NB4 (cell line): ENCODE data around the gene C6orf89.

ENCODE experiments used
- DNase-seq: peaks from one replicate; pipeline ENCODE4 v3.0.0; 2010; ENCODE audit warnings: low read depth
- H3K4me3 ChIP-seq: one replicate; pipeline ENCODE4 v1.5.1; 2011; ENCODE audit warnings: mild to moderate bottlenecking, low read depth, low read length, moderate library complexity
- CTCF ChIP-seq: IDR thresholded peaks from one replicate; pipeline ENCODE4 v1.5.1; 2012; ENCODE audit warnings: low read depth, low read length
- MAX ChIP-seq: IDR thresholded peaks from 2 replicates; pipeline ENCODE4 v1.6.1; 2011; ENCODE audit warnings: low read depth, low read length
- MYC ChIP-seq: IDR thresholded peaks from 2 replicates; pipeline ENCODE4 v1.6.1; 2011; ENCODE audit warnings: low read depth, low read length
- POLR2A ChIP-seq: IDR thresholded peaks from 2 replicates; pipeline ENCODE4 v1.6.1; 2011; ENCODE audit warnings: mild to moderate bottlenecking; ENCODE audit not compliant: insufficient read length; ENCODE audit errors: extremely low read depth

The C6orf89 gene

GRCh38 chr6:36968266-36968977 lies 82.7 kb downstream of the C6orf89 start:
- TF ChIP-seq MYC (no peak), CTCF (no peak), MAX (no peak), POLR2A (no peak)
- no peak overlapping the region for H3K4me3 ChIP-seq
- no peak for DNase-seq

- no peak for DNase-seq
- no peak overlapping the region for H3K4me3 ChIP-seq
- TF ChIP-seq POLR2A, result no peak
- no peak for TF ChIP-seq MAX
- TF ChIP-seq CTCF, result no peak
- TF ChIP-seq MYC, result no peak
These were observed 83.5 kb downstream of the C6orf89 start for GRCh38 chr6:36969240-36969691.

GRCh38 chr6:36969988-36970891 lies 84.5 kb downstream of the C6orf89 start:
- DNase-seq, result no peak
- no peak for TF ChIP-seq MYC
- TF ChIP-seq MAX, result no peak
- no peak overlapping the region for H3K4me3 ChIP-seq

- no peak overlapping the region for H3K4me3 ChIP-seq
- no peak for DNase-seq
- no peak for TF ChIP-seq POLR2A
These were observed 85.4 kb downstream of the C6orf89 start for GRCh38 chr6:36970892-36971842.

GRCh38 chr6:36971921-36972673 lies 86.3 kb downstream of the C6orf89 start:
- DNase-seq, result no peak
- no peak overlapping the region for H3K4me3 ChIP-seq
- TF ChIP-seq MAX (no peak), POLR2A (no peak), MYC (no peak), CTCF (no peak)

- no peak overlapping the region for H3K4me3 ChIP-seq
- DNase-seq, result no peak
- TF ChIP-seq POLR2A (no peak), MAX (no peak), CTCF (no peak), MYC (no peak)
These were observed 87.4 kb downstream of the C6orf89 start for GRCh38 chr6:36973190-36973589.
